Epithelial cell of proximal tubule (primary cell): ENCODE data around the gene DYSF. TPM values are rescaled to one million over a fixed set of nuclear protein-coding genes. Genes with fewer than 3 reads are reported as not detected.

Experiments used
- DNase-seq: peaks from one replicate; pipeline ENCODE4 v3.0.0-alpha.2; 2011; ENCODE audit warnings: low read depth
- H3K4me3 ChIP-seq: 2 replicates; pipeline ENCODE4 v1.5.1; 2011; ENCODE audit warnings: low read depth, mild to moderate bottlenecking, low read length
- total RNA-seq: library from RNA; depleted of rRNA; stranded (reverse); fragments of >200 nt; gene quantifications from 2 replicates; pipeline ENCODE4 v1.2.3, GENCODE V29; 2015
- TF ChIP-seq, protein P1 (sequence below): conservative IDR thresholded peaks from 2 replicates; pipeline ENCODE4 v1.5.1; 2012; ENCODE audit warnings: low read depth, mild to moderate bottlenecking, low read length

DYSF gene
- total RNA-seq, 1 donor from 2014 or later = 6.3 TPM

GRCh38 chr2:71544919-71545571, 91.7 kb downstream of the DYSF start:
- H3K4me3 ChIP-seq = peak overlapping the region; percentile 44
- no peak for DNase-seq
- TF ChIP-seq, protein P1, sequence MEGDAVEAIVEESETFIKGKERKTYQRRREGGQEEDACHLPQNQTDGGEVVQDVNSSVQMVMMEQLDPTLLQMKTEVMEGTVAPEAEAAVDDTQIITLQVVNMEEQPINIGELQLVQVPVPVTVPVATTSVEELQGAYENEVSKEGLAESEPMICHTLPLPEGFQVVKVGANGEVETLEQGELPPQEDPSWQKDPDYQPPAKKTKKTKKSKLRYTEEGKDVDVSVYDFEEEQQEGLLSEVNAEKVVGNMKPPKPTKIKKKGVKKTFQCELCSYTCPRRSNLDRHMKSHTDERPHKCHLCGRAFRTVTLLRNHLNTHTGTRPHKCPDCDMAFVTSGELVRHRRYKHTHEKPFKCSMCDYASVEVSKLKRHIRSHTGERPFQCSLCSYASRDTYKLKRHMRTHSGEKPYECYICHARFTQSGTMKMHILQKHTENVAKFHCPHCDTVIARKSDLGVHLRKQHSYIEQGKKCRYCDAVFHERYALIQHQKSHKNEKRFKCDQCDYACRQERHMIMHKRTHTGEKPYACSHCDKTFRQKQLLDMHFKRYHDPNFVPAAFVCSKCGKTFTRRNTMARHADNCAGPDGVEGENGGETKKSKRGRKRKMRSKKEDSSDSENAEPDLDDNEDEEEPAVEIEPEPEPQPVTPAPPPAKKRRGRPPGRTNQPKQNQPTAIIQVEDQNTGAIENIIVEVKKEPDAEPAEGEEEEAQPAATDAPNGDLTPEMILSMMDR = no peak

- no peak for DNase-seq
- H3K4me3 ChIP-seq = peak overlapping the region; percentile 44
- TF ChIP-seq, protein P1 = peak; percentile 87
These were observed 92.4 kb downstream of the DYSF start for GRCh38 chr2:71545572-71546274.

- DNase-seq = no peak
- no peak overlapping the region for H3K4me3 ChIP-seq
- TF ChIP-seq, protein P1 = no peak
These were observed 92.9 kb downstream of the DYSF start for GRCh38 chr2:71546275-71546638.

DNA sequence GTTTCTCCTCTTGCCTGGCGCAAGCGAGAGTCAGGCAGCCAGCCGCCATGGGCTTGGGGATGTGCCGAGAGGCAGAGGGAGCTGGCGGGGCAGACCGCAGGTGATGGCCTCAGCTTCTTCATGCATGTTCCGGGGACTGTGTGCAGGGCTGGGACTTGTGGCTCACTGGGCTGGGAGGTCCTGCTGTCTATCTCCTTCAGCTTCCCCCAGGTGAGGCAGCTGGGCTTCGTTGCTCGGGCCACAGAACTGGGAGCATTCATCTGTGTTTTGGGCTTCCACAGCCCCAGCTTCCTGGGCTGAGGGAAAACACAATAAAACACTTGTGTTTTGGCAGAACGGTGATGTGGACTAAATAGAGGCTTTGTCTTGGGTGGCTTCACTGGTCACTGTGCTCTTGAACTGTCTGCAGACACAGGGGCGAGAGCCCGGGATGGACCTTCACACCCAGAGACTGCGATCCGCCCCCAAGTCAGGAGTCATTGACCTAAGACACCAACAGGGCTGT, 93.5 kb downstream of the DYSF start:
- DNase-seq = no peak
- TF ChIP-seq, protein P1 = no peak
- H3K4me3 ChIP-seq = no peak overlapping the region

DNA sequence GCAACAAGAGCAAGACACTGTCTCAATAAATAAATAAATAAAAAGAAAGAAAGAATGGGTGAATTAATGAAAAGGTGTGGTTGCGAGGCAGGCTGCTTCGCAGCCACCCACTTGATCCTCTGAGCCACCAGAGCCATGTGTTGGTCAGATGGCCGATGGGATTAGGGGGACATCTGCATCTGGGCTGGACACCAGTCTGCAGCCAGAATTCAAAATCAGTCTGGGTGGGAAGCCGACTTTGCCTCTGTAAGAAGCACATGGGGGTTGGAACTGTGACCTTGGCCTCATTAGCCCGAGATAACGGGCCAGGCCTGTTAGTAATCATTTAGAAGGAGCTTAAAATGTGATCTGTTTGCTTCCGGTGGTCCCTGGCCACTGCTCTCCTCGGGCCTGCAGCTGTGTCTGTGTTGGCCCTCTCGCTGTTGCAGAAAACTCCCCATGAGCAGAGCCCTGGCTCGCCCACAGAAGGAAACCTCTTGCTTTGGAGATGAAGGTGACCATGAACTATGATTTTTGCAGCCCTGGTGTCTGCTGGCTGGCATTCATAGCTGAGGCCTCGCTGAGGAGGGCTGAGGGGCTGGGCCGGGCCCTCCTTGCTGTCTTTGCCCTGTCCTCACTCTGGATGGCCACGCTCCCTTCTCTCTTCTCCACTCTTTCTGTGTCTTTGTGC, 94.4 kb downstream of the DYSF start:
- TF ChIP-seq, protein P1 = no peak
- H3K4me3 ChIP-seq = no peak overlapping the region
- DNase-seq = no peak

DNA sequence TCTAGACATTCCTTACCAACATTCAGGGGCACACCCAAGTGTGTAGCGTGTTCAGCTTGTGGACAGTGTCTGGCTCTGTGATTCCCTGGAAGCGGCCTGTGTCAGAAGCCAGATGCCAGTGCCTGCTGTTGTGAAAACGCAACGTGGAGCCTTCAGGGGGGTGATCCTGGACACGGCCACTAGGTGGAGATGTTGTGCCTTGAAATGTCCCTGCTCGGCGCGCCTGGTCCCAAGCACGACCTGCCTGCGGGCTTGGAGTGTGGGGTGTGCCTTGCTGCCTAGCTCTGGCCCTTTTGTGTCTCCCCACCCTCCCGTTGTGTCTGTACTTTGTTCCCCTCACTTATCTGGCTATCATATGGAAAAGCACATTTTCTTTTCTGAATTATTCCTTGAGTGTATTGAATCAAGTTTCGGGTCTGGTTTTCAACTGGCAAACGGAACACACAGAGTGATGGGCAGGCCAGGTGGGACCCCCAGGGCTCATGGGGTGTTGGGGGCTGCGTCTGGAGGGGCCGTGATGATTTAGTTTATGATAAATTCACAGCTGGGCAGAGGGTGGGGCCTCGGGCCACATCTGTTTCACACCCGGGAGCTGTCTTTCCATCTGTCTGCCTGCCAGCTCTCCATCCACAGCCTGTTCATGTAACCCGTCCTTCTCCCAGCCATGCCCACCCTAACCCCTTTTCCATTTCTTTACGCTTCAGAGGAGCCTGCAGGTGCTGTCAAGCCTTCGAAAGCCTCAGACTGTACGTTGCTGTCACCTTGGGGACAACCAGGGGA, 95.5 kb downstream of the DYSF start:
- TF ChIP-seq, protein P1 = peak; percentile 78
- DNase-seq = no peak

More for the DNA sequence above, 95.5 kb downstream of the DYSF start:
- no peak overlapping the region for H3K4me3 ChIP-seq
